ENCODE results near the gene RBM25.
"Not testable (repeated sequence)": the region's sequence is repeated elsewhere in the genome, so short reads cannot be mapped to it uniquely, and the experiment has no call there.

RBM25 gene

GRCh38 chr14:73168274-73168673 lies 109.9 kb downstream of the RBM25 start:
- Histone ChIP-seq H3K4me3 (replicated peaks; ENCODE audit: insufficient read depth, low read length) (no peak overlapping the region), H3K27me3 (ENCODE audit: insufficient read depth, poor library complexity, severe bottlenecking) (no peaks in the 10 kb centered on the region), H3K27ac (replicated peaks) (no peak overlapping the region)
- no peak for TF ChIP-seq GABPA (IDR thresholded peaks at IDR 0.05; ENCODE audit: low read depth)
- TF ChIP-seq, protein P1, sequence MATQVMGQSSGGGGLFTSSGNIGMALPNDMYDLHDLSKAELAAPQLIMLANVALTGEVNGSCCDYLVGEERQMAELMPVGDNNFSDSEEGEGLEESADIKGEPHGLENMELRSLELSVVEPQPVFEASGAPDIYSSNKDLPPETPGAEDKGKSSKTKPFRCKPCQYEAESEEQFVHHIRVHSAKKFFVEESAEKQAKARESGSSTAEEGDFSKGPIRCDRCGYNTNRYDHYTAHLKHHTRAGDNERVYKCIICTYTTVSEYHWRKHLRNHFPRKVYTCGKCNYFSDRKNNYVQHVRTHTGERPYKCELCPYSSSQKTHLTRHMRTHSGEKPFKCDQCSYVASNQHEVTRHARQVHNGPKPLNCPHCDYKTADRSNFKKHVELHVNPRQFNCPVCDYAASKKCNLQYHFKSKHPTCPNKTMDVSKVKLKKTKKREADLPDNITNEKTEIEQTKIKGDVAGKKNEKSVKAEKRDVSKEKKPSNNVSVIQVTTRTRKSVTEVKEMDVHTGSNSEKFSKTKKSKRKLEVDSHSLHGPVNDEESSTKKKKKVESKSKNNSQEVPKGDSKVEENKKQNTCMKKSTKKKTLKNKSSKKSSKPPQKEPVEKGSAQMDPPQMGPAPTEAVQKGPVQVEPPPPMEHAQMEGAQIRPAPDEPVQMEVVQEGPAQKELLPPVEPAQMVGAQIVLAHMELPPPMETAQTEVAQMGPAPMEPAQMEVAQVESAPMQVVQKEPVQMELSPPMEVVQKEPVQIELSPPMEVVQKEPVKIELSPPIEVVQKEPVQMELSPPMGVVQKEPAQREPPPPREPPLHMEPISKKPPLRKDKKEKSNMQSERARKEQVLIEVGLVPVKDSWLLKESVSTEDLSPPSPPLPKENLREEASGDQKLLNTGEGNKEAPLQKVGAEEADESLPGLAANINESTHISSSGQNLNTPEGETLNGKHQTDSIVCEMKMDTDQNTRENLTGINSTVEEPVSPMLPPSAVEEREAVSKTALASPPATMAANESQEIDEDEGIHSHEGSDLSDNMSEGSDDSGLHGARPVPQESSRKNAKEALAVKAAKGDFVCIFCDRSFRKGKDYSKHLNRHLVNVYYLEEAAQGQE (IDR thresholded peaks at IDR 0.05; ENCODE audit: insufficient replicate concordance, low read depth) = no peak
- no peak for TF ChIP-seq POLR2AphosphoS5 (IDR thresholded peaks at IDR 0.05; ENCODE audit: low read depth)
- no peak for TF ChIP-seq CTCF (IDR thresholded peaks at IDR 0.05; ENCODE audit: insufficient read depth, low read length)
- no peak for TF ChIP-seq SPI1 (IDR thresholded peaks at IDR 0.05; ENCODE audit: borderline replicate concordance, low read depth)
- DNase-seq (ENCODE audit: low read depth in 1 of 2, low spot score in 1 of 2) = no peak

DNA sequence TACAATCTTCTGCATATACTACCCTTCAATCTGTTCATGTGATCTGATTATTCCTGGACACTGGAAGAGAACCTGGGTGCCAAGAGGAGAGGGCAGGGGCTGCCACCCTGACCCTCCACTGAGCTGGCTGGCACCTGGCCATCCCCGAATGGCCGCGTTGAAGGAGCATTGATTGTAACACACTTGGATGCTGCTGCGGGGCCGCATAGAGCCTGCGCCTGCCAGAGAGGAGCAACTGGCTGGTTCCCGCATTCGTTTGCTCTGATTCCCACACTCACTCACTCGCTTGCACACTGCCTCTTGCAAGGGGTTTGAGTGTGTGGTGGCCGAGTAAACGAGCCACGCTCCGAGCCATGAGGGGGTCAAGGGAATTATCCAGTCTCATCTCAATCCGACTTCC lies 110.4 kb downstream of the RBM25 start:
- DNase-seq (ENCODE audit: low read depth in 1 of 2, low spot score in 1 of 2) = no peak
- TF ChIP-seq, protein P1 (IDR thresholded peaks at IDR 0.05; ENCODE audit: insufficient replicate concordance, low read depth) = no peak
- TF ChIP-seq GABPA (IDR thresholded peaks at IDR 0.05; ENCODE audit: low read depth) (no peak), CTCF (IDR thresholded peaks at IDR 0.05; ENCODE audit: insufficient read depth, low read length) (no peak), POLR2AphosphoS5 (IDR thresholded peaks at IDR 0.05; ENCODE audit: low read depth) (no peak), SPI1 (IDR thresholded peaks at IDR 0.05; ENCODE audit: borderline replicate concordance, low read depth) (no peak)
- Histone ChIP-seq H3K27me3 (ENCODE audit: insufficient read depth, poor library complexity, severe bottlenecking) (no peaks in the 10 kb centered on the region), H3K27ac (replicated peaks) (no peak overlapping the region), H3K4me3 (replicated peaks; ENCODE audit: insufficient read depth, low read length) (no peak overlapping the region)

DNA sequence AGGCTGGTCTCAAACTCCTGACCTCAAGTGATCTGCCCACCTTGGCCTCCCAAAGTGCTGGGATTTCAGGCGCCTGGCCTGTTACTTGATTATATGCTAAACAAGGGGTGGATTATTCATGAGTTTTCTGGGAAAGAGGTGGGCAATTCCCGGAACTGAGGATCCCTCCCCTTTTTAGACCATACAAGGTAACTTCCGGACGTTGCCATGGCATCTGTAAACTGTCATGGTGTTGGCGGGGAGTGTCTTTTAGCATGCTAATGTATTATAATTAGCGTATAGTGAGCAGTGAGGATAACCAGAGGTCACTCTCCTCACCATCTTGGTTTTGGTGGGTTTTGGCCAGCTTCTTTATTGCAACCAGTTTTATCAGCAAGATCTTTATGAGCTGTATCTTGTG lies 111.5 kb downstream of the RBM25 start:
- not testable (repeated sequence) for H3K27ac ChIP-seq (replicated peaks); H3K27me3 ChIP-seq (ENCODE audit: insufficient read depth, poor library complexity, severe bottlenecking); DNase-seq (ENCODE audit: low read depth in 1 of 2, low spot score in 1 of 2); H3K4me3 ChIP-seq (replicated peaks; ENCODE audit: insufficient read depth, low read length)

- no peak overlapping the region for H3K4me3 ChIP-seq (replicated peaks; ENCODE audit: insufficient read depth, low read length)
- no peak for TF ChIP-seq CTCF (IDR thresholded peaks at IDR 0.05; ENCODE audit: insufficient read depth, low read length)
- no peak for TF ChIP-seq SPI1 (IDR thresholded peaks at IDR 0.05; ENCODE audit: borderline replicate concordance, low read depth)
- no peak for TF ChIP-seq POLR2AphosphoS5 (IDR thresholded peaks at IDR 0.05; ENCODE audit: low read depth)
- TF ChIP-seq GABPA (IDR thresholded peaks at IDR 0.05; ENCODE audit: low read depth) = no peak
- TF ChIP-seq, protein P1 (IDR thresholded peaks at IDR 0.05; ENCODE audit: insufficient replicate concordance, low read depth) = no peak
- DNase-seq (ENCODE audit: low read depth in 1 of 2, low spot score in 1 of 2) = no peak
- no peak overlapping the region for H3K27ac ChIP-seq (replicated peaks)
- H3K27me3 ChIP-seq (ENCODE audit: insufficient read depth, poor library complexity, severe bottlenecking) = no peaks in the 10 kb centered on the region
Measured at GRCh38 chr14:73170686-73171085, 112.4 kb downstream of the RBM25 start.

Measured in HL-60 (cell line).